Stimulated activated CD8-positive, alpha-beta memory T cell treated with anti-CD3 and anti-CD28 coated beads, Interleukin-15, amount 100 ng/mL, for 24 hours (primary cell): Measurements from ENCODE around the gene WTAP.
"Not testable (repeated sequence)": the region's sequence is repeated elsewhere in the genome, so short reads cannot be mapped to it uniquely, and the experiment has no call there.

Experiments
- DNase-seq: peaks from one replicate; pipeline ENCODE4 v3.0.0-alpha.2; 2020; ENCODE audit warnings: low read depth

Gene WTAP

GRCh38 chr6:159761873-159762680, 34.8 kb downstream of the WTAP start, which contains the start of gene ACAT2:
Gene ACAT2, plus strand, starts transcription at chr6:159762045. Its CDS starts 43 bp downstream, at chr6:159762088.
- peak; percentile 75 for DNase-seq

GRCh38 chr6:159762681-159763293, 35.5 kb downstream of the WTAP start:
- no peak for DNase-seq

- DNase-seq, result no peak
These were observed 39.6 kb downstream of the WTAP start for GRCh38 chr6:159766906-159767305.

- no peak for DNase-seq
These were observed 42.2 kb downstream of the WTAP start for GRCh38 chr6:159769470-159769869.

GRCh38 chr6:159772196-159772595, 44.9 kb downstream of the WTAP start:
- no peak for DNase-seq

- no peak for DNase-seq
These were observed 50.1 kb downstream of the WTAP start for GRCh38 chr6:159777240-159777904.

- DNase-seq, result no peak
These were observed 50.8 kb downstream of the WTAP start for GRCh38 chr6:159778131-159778530.

- no peak for DNase-seq
These were observed 51.3 kb downstream of the WTAP start for GRCh38 chr6:159778542-159779103.

GRCh38 chr6:159788276-159788675, 61.0 kb downstream of the WTAP start:
- no peak for DNase-seq

GRCh38 chr6:159788753-159789376, 61.6 kb downstream of the WTAP start:
- peak; percentile 13 for DNase-seq

GRCh38 chr6:159789377-159790148, 62.3 kb downstream of the WTAP start, which contains the start of gene TCP1:
Gene TCP1, minus strand, starts transcription at chr6:159789602. Its CDS starts 134 bp downstream, at chr6:159789468.
- peak; percentile 96 for DNase-seq

- peak; percentile 47 for DNase-seq
These were observed 63.0 kb downstream of the WTAP start, which contains the start of gene MRPL18 for GRCh38 chr6:159790149-159790955. Gene MRPL18, plus strand, starts transcription at chr6:159790467. Its CDS starts 121 bp downstream, at chr6:159790588.

- no peak for DNase-seq
These were observed 63.8 kb downstream of the WTAP start for GRCh38 chr6:159790956-159791598.

GRCh38 chr6:159794976-159795375, 67.7 kb downstream of the WTAP start:
- not testable (repeated sequence) for DNase-seq

GRCh38 chr6:159797554-159797953, 70.2 kb downstream of the WTAP start:
- DNase-seq, result no peak

- no peak for DNase-seq
These were observed 73.0 kb downstream of the WTAP start, which contains the start of gene PNLDC1 for GRCh38 chr6:159800141-159800865. Gene PNLDC1, plus strand, starts transcription at chr6:159800276. Its CDS starts 32 bp downstream, at chr6:159800308.

GRCh38 chr6:159801935-159802334, 74.6 kb downstream of the WTAP start:
- no peak for DNase-seq

- no peak for DNase-seq
These were observed 77.2 kb downstream of the WTAP start for GRCh38 chr6:159804504-159804903.
